ENCODE data around the gene RPIA.

DNA sequence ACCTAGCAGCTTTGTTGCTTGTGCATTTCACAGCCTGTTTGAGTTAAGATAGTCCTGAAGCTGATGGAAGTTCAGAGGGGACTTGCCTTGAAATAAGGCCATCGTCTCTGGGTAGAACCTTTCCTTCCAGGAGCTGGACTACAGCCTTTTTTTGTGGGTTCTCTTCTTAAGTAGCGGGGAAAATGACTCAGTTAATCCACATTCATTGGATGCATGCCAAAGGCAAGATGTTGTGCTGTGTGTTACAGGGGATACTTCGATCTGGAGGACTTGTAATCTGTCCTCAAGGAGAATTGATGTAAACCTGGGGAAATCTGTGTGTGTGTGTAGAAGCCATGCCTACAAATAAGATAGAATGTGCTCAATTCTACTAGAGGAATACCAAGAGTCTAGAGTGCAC lies 46.8 kb downstream of the RPIA start:
- no peak for TF ChIP-seq POLR2A (IDR thresholded peaks at IDR 0.05)
- TF ChIP-seq, protein P1, sequence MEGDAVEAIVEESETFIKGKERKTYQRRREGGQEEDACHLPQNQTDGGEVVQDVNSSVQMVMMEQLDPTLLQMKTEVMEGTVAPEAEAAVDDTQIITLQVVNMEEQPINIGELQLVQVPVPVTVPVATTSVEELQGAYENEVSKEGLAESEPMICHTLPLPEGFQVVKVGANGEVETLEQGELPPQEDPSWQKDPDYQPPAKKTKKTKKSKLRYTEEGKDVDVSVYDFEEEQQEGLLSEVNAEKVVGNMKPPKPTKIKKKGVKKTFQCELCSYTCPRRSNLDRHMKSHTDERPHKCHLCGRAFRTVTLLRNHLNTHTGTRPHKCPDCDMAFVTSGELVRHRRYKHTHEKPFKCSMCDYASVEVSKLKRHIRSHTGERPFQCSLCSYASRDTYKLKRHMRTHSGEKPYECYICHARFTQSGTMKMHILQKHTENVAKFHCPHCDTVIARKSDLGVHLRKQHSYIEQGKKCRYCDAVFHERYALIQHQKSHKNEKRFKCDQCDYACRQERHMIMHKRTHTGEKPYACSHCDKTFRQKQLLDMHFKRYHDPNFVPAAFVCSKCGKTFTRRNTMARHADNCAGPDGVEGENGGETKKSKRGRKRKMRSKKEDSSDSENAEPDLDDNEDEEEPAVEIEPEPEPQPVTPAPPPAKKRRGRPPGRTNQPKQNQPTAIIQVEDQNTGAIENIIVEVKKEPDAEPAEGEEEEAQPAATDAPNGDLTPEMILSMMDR (IDR thresholded peaks at IDR 0.05 in 4 of 5, conservative IDR thresholded peaks at IDR 0.05 in 1 of 5), result no peak
